Esophagus squamous epithelium (tissue), 5 donors: Measurements from ENCODE around the gene LAMA5. TPM values are rescaled to one million over a fixed set of nuclear protein-coding genes. Genes with fewer than 3 reads are reported as not detected.

Experiments used
- DNase-seq: peaks from one replicate; lab custom pipeline; 2025; lab: John Stamatoyannopoulos, UW
- H3K27ac ChIP-seq, 4 donors: fragments of 200-600 bp; sonication (generic); one replicate each; pipeline ENCODE4 v1.5.1; 2016 to 2019; ENCODE audit warnings: mild to moderate bottlenecking in 1 of 4
- H3K27me3 ChIP-seq, 4 donors: fragments of 200-600 bp; sonication (generic); 1 replicate in 3 of 4; 2 replicates in 1 of 4; pipeline versions ENCODE4 v1.5.1 to v1.6.0; 2017 to 2021; ENCODE audit warnings: antibody characterized with exemption in 1 of 4
- H3K36me3 ChIP-seq, 3 donors: fragments of 200-600 bp; sonication (generic); one replicate each; pipeline ENCODE4 v1.5.1; 2016 to 2019
- H3K4me1 ChIP-seq, 3 donors: fragments of 200-600 bp; sonication (generic); one replicate each; pipeline ENCODE4 v1.5.1; 2017 to 2019
- H3K4me3 ChIP-seq, 4 donors: fragments of 200-600 bp; sonication (generic); 1 replicate in 3 of 4; 2 replicates in 1 of 4; pipeline ENCODE4 v1.5.1; 2016 to 2019; ENCODE audit warnings: mild to moderate bottlenecking in 2 of 4, moderate library complexity in 1 of 4
- H3K9me3 ChIP-seq, 3 donors: fragments of 200-600 bp; sonication (generic); one replicate each; pipeline ENCODE4 v1.5.1; 2016 to 2019
- CTCF ChIP-seq, 6 experiments: fragments of 450-650 bp in 4 of 6; fragments of 200-600 bp in 2 of 6; sonication (generic) in 2 of 6; IDR thresholded peaks; one replicate each; pipeline ENCODE4 v1.5.1; 2016 to 2019; ENCODE audit warnings: antibody characterized with exemption in 6 of 6, mild to moderate bottlenecking in 4 of 6, moderate library complexity in 4 of 6
- POLR2A ChIP-seq, 4 donors: fragments of 450-650 bp; IDR thresholded peaks; one replicate each; pipeline ENCODE4 v1.6.1; 2017; ENCODE audit warnings: antibody characterized with exemption in 4 of 4, mild to moderate bottlenecking in 4 of 4, moderate library complexity in 3 of 4
- WGBS, 2 donors: methylation state at CpG; one replicate each; pipeline ENCODE4 v1.1.5; 2018; 5-methylcytosine and 5-hydroxymethylcytosine counted together
- intact Hi-C: fragments of 100-400 bp; cut with DNase I; formaldehyde crosslinking; loops from one replicate; pipeline ENCODE4 v1.15.0; 2022
- total RNA-seq, 4 donors: library from RNA; depleted of rRNA; stranded (reverse); fragments of >200 nt; gene quantifications; one replicate each; pipeline ENCODE4 v1.1.0, GENCODE V29; 2016
- donor health status: DM: yes; HTN: yes; CAD: no.

The LAMA5 gene
- total RNA-seq, 4 donors from 2014 or later, result 60.4 to 127 (median 98.9) TPM

DNA sequence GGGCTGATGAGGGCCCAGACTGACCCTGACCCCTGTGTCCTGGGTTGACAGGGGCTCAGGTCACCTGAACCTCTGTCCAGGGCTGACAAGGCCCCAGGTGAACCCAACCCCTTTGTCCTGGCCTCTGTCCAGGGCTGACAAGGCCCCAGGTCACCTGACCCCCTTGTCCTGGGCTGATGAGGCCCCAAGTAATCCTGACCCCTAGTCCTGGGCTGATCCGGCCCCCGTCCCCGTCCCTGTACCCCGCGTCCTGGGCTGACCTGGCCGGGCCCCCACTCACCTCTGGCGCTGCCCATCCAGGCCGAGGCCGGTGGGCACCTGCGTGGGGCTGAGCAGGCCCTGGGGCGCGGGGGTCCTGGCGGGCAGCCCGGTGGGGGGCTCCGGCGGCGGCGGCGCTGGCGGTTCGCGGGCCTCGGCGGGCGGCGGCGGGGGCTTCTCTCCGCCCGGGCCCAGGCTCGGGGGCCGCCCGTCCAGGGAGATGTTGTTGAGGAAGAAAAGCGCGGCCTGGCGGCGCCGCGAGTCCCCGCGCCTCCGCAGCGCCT, 39.6 kb upstream of the LAMA5 start:
- H3K36me3 ChIP-seq, result peaks cover 0 to 12% (median 0%) of the 10 kb centered on the region in 3 donors
- intact Hi-C loops, result no loop called here
- H3K4me3 ChIP-seq, result peak overlapping the region; percentile 52 to 86 (median 60)
- H3K4me1 ChIP-seq, result peaks cover 31 to 46% (median 34%) of the 10 kb centered on the region in 3 donors
- H3K27me3 ChIP-seq, result no peaks in the 10 kb centered on the region
- no peak for DNase-seq
- TF ChIP-seq POLR2A (IDR thresholded peaks at IDR 0.05) (no peak), CTCF (IDR thresholded peaks at IDR 0.05) (no peak)
- peak overlapping the region; percentile 70 to 82 (median 72) for H3K27ac ChIP-seq
- H3K9me3 ChIP-seq, result no peaks in the 10 kb centered on the region
- WGBS, 2 donors, result no CpG with 5 or more reads among the region's 42 CpGs

DNA sequence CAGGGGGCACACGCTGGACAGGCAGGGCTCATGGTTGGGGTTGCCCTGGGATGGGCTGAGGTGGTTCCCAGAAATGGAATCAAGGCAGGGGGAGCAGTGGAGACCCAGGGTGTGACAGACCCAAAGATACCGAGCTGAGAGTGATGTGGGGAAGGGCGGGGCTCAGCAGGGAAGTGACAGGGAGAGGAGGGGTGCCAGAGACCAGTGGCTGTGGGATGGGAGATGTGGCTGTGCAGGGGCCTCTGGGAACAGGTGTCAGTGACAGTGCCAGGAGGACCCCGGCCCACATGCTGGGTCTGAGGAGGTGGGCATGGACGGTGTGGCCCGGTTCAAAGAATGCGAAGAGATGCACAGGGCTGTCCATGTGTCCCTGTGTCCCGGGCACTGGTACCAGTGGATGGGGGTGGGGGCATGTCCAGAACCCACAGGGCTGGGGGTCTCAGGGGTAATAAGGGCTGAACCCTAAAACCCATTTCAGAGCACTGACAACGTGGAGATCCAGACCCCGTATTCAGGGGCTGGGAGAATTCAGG, 38.9 kb upstream of the LAMA5 start:
- 42 to 52% methylated on average over 6 to 9 of the region's 10 CpGs for WGBS, 2 donors
- H3K27ac ChIP-seq, result peak overlapping the region in 2 of 4 donors; percentile 70 to 73

DNA sequence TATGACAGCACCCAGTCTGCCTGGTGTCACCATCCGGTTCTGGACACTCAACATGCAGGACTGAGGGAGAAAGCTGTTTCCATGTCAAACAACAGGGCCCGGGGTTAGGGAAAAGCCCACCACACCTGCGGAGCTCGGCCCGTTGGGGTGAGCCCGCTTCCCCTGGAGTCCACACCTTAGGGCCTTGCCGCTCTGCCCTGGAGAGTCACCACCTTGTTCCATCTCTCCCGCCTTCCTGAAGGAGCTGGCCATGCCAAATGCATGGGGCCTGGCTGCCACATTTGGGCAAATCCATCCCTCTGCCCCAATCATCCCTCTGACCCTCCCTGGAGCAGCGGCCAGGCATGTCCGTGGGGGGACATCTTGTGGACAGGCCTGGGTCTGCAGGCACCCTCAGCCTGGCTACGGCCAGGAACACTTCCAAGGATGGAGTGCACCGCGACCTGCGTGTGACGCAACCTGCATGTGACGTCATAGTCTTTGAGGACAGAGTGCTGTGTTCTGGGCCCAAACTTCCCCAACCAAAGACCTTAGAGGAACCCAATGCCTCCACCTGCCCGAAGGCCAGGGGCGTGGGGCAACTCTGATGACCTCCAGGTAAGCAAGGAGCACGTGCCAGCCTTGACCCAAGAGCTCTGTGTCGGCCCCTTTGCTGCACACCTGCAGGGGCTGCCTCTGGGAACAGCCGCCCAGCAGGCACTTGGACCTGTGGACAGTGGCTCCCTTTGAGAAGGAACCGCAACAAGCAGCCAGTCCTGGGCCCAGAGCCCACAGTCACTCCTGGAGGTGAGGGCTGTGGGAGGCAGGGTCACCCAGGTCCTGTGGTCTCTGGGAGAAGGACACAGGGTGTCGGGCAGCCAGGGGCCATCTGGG, 38.2 kb upstream of the LAMA5 start:
- 52 to 100% methylated on average over 1 to 5 of the region's 23 CpGs for WGBS, 2 donors
- TF ChIP-seq POLR2A (IDR thresholded peaks at IDR 0.05) (no peak), CTCF (IDR thresholded peaks at IDR 0.05) (peak in 5 of 6 experiments; percentile 8 to 48 (median 29))
- DNase-seq, result no peak
- H3K9me3 ChIP-seq, result no peaks in the 10 kb centered on the region
- H3K4me1 ChIP-seq, result peaks cover 27 to 41% (median 29%) of the 10 kb centered on the region in 3 donors
- H3K4me3 ChIP-seq, result peak overlapping the region in 1 of 4 donors; percentile 86
- intact Hi-C loops, result no loop called here
- H3K27ac ChIP-seq, result peak overlapping the region in 1 of 4 donors; percentile 48
- H3K27me3 ChIP-seq, result no peaks in the 10 kb centered on the region
- H3K36me3 ChIP-seq, result peaks cover 0 to 12% (median 0%) of the 10 kb centered on the region in 3 donors

More for the DNA sequence above, 38.9 kb upstream of the LAMA5 start:
- H3K4me1 ChIP-seq, result peaks cover 31 to 46% (median 34%) of the 10 kb centered on the region in 3 donors
- H3K4me3 ChIP-seq, result peak overlapping the region; percentile 52 to 86 (median 60)
- no peak for DNase-seq
- H3K36me3 ChIP-seq, result peaks cover 0 to 12% (median 0%) of the 10 kb centered on the region in 3 donors
- H3K9me3 ChIP-seq, result no peaks in the 10 kb centered on the region
- intact Hi-C loops, result no loop called here
- no peak for TF ChIP-seq POLR2A (IDR thresholded peaks at IDR 0.05)
- TF ChIP-seq CTCF (IDR thresholded peaks at IDR 0.05), result no peak
- no peaks in the 10 kb centered on the region for H3K27me3 ChIP-seq

DNA sequence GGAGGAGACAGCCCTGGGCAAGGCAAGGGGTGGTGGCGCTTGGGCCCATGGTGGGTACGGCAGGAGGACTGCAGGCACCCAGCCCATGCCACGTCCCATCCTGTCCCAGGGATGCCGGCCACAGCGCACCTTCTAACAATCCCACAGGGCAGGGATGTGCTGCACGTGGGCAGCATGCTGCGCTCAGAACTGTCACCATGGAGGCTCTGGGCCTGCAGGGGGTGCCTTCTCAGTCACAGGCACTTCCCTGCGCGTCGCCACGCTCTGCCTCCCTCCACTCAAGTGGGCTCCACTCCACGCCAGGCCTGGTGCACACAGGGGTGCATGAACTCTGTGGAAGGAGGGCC, 37.6 kb upstream of the LAMA5 start:
- no peak for TF ChIP-seq CTCF (IDR thresholded peaks at IDR 0.05)
- TF ChIP-seq POLR2A (IDR thresholded peaks at IDR 0.05), result no peak
- intact Hi-C loops, result no loop called here

More for the DNA sequence above, 37.6 kb upstream of the LAMA5 start:
- Histone ChIP-seq H3K4me3 (no peak overlapping the region), H3K27me3 (no peaks in the 10 kb centered on the region), H3K4me1 (peaks cover 21 to 35% (median 22%) of the 10 kb centered on the region in 3 donors), H3K36me3 (peaks cover 0 to 12% (median 0%) of the 10 kb centered on the region in 3 donors), H3K27ac (no peak overlapping the region), H3K9me3 (no peaks in the 10 kb centered on the region)
- WGBS, 2 donors, result 88 to 98% methylated on average over 7 to 10 of the region's 12 CpGs
- no peak for DNase-seq
